Vagina (tissue), 2 donors: Measurements from ENCODE around the gene TBC1D16.

Experiments
- POLR2A ChIP-seq, 2 donors: fragments of 450-650 bp; IDR thresholded peaks; one replicate each; pipeline ENCODE4 v1.6.1; 2017; ENCODE audit warnings: antibody characterized with exemption in 2 of 2, mild to moderate bottlenecking in 2 of 2, moderate library complexity in 2 of 2
- POLR2AphosphoS5 ChIP-seq, 2 donors: sonication (generic); formaldehyde crosslinking; IDR thresholded peaks; one replicate each; pipeline ENCODE4 v1.9.0; 2017; ENCODE audit warnings: antibody characterized with exemption in 2 of 2, mild to moderate bottlenecking in 2 of 2, low read depth in 1 of 2; ENCODE audit not compliant: insufficient read depth in 1 of 2
- TF ChIP-seq, protein P1 (sequence below), 3 experiments: fragments of 450-650 bp in 2 of 3; fragments of 200-600 bp in 1 of 3; sonication (generic) in 1 of 3; IDR thresholded peaks; one replicate each; pipeline ENCODE4 v1.5.1; 2017 to 2019; ENCODE audit warnings: antibody characterized with exemption in 3 of 3, mild to moderate bottlenecking in 2 of 3, moderate library complexity in 2 of 3

DNA sequence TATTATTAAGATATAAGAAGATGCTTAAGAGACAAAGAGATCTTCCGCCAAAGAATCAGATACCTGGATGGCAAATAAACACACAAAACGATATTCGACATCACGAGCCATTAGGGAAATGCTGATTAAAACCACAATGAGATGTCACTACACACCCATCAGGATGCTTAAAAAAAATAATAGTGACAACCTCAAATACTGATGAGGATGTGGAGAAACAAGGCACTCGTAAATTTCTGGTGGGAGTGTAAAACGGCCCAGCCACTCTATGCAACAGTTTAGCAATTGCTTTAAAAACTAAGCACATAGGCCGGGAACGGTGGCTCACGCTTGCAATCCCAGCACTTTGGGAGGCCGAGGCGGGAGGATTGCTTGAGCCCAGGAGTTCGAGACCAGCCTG lies 39.4 kb downstream of the TBC1D16 start:
- TF ChIP-seq POLR2A (IDR thresholded peaks at IDR 0.05) (no peak), POLR2AphosphoS5 (IDR thresholded peaks at IDR 0.05; ENCODE audit: insufficient read depth in 1 of 2, low read depth in 1 of 2) (no peak)
- TF ChIP-seq, protein P1, sequence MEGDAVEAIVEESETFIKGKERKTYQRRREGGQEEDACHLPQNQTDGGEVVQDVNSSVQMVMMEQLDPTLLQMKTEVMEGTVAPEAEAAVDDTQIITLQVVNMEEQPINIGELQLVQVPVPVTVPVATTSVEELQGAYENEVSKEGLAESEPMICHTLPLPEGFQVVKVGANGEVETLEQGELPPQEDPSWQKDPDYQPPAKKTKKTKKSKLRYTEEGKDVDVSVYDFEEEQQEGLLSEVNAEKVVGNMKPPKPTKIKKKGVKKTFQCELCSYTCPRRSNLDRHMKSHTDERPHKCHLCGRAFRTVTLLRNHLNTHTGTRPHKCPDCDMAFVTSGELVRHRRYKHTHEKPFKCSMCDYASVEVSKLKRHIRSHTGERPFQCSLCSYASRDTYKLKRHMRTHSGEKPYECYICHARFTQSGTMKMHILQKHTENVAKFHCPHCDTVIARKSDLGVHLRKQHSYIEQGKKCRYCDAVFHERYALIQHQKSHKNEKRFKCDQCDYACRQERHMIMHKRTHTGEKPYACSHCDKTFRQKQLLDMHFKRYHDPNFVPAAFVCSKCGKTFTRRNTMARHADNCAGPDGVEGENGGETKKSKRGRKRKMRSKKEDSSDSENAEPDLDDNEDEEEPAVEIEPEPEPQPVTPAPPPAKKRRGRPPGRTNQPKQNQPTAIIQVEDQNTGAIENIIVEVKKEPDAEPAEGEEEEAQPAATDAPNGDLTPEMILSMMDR (IDR thresholded peaks at IDR 0.05) = no peak
